ENCODE measurements around the gene PRDM16. TPM values are rescaled to one million over a fixed set of nuclear protein-coding genes. Genes with fewer than 3 reads are reported as not detected.

The PRDM16 gene
- total and polyA plus RNA-seq, 2 donors (not counting 1 experiment from before 2014, with no cell fraction given), result 0.03 to 0.12 TPM

DNA sequence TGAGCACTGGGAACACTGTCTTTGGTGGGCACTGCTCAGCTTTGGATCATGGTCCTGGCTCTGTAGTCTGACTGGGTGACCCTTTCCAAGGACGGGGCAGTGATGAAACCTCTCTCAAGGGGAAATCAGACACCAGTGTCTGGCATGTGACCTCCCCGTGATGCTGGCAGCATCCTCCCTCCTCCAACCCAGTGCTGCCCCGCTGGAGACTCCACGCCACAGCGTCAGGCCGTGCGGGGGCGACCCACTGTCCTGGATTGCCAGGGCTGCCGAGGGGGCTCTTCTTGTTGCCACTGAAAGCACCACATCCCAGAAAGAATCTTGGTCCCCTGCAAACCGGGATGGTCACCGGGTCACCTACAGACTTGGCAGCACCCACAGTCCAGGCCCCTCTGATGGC lies 239.1 kb downstream of the PRDM16 start:
- H3K4me2 ChIP-seq (replicated peaks; ENCODE audit: low read depth, low read length, poor library complexity, severe bottlenecking), result no peak overlapping the region
- H4K20me1 ChIP-seq (ENCODE audit: control insufficient read depth, insufficient read depth, low read length, poor library complexity, severe bottlenecking), result no peaks in the 10 kb centered on the region
- H3K27ac ChIP-seq (ENCODE audit: low read length in 2 of 2), result no peak overlapping the region
- peaks cover 0 to 12% (median 2%) of the 10 kb centered on the region in 4 experiments for H3K27me3 ChIP-seq (replicated peaks in 1 of 4; ENCODE audit: control extremely low read depth in 1 of 4, control insufficient read depth in 3 of 4, insufficient read depth in 4 of 4, low read length in 3 of 4)
- no peak overlapping the region for H3K4me3 Mint-ChIP-seq
- TF ChIP-seq EZH2 (IDR thresholded peaks at IDR 0.05; ENCODE audit: borderline replicate concordance, insufficient read depth, low read depth, low read length, poor library complexity, severe bottlenecking), result no peak
- TF ChIP-seq, protein P1, sequence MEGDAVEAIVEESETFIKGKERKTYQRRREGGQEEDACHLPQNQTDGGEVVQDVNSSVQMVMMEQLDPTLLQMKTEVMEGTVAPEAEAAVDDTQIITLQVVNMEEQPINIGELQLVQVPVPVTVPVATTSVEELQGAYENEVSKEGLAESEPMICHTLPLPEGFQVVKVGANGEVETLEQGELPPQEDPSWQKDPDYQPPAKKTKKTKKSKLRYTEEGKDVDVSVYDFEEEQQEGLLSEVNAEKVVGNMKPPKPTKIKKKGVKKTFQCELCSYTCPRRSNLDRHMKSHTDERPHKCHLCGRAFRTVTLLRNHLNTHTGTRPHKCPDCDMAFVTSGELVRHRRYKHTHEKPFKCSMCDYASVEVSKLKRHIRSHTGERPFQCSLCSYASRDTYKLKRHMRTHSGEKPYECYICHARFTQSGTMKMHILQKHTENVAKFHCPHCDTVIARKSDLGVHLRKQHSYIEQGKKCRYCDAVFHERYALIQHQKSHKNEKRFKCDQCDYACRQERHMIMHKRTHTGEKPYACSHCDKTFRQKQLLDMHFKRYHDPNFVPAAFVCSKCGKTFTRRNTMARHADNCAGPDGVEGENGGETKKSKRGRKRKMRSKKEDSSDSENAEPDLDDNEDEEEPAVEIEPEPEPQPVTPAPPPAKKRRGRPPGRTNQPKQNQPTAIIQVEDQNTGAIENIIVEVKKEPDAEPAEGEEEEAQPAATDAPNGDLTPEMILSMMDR (IDR thresholded peaks at IDR 0.05), result no peak
- no peak for ATAC-seq (ENCODE audit: low read depth)
- no peaks in the 10 kb centered on the region for H3K9me3 Mint-ChIP-seq (ENCODE audit: insufficient read depth)
- no peak overlapping the region for H3K9ac ChIP-seq (ENCODE audit: low read length)
- ChIA-PET CTCF (no interaction called here), POLR2A (no interaction called here)
- H2AFZ ChIP-seq (ENCODE audit: insufficient read depth, low read depth, low read length, poor library complexity, severe bottlenecking), result no peak overlapping the region
- H3K27me3 Mint-ChIP-seq, result peaks cover 18% of the 10 kb centered on the region
- intact Hi-C loops (cut with micrococcal nuclease), result no loop called here
- H3K4me1 ChIP-seq (ENCODE audit: control insufficient read depth in 2 of 2, insufficient read depth in 2 of 2, low read length in 2 of 2), result no peaks in the 10 kb centered on the region
- H3K4me3 ChIP-seq (ENCODE audit: control extremely low read depth in 1 of 5, extremely low read depth in 1 of 5, insufficient read depth in 1 of 5, low read depth in 2 of 5, low read length in 4 of 5), result no peak overlapping the region
- H3K4me1 Mint-ChIP-seq, result peaks cover 8% of the 10 kb centered on the region
- H3K79me2 ChIP-seq (ENCODE audit: control insufficient read depth, insufficient read depth, low read length), result no peaks in the 10 kb centered on the region
- H3K9me3 ChIP-seq (ENCODE audit: control extremely low read depth in 1 of 3, control insufficient read depth in 2 of 3, insufficient read depth in 1 of 3, low read length in 2 of 3), result peaks cover 0 to 6% (median 0%) of the 10 kb centered on the region in 3 donors
- no peak overlapping the region for H3K27ac Mint-ChIP-seq
- 94% methylated on average over 11 of the region's 11 CpGs for WGBS (ENCODE audit: insufficient coverage)
- no peak for DNase-seq
- no peaks in the 10 kb centered on the region for H3K36me3 ChIP-seq (replicated peaks in 1 of 2; ENCODE audit: control extremely low read depth in 1 of 2, control insufficient read depth in 1 of 2, extremely low read depth in 1 of 2, insufficient read depth in 2 of 2, low read length in 1 of 2)

DNA sequence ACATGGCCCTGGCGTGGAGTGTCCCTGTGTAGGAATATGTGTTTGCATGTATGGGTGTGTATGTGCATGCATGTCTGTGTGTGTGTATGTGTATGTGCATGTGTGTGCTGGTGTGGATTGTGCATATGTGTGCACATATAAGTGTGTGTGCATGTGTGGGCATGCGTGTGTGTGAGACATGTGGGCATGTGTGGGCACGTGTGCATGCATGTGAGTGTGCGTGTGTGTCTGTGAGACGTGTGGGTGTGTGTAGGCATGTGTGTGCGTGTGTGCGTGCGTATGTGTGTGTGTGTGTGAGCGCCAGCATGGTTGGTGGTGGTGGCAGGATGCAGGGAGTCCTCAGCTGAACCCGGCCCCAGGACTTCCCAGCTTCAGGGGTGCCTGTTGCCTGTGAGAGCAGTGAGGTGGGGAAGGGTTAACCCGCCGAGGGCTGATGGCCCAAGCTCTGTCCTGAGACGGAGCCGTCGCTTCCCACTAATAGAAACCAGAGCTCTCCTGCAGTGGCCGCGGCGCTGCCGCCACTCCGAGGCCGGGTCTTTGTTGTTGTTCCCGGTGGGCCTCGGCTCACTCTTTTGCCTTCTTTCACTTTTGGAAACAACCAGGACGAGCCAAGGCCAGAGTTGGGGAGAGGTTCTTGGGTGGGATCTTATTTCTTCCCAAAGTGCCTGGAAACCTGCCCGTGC lies 241.9 kb downstream of the PRDM16 start:
- peaks cover 18% of the 10 kb centered on the region for H3K27me3 Mint-ChIP-seq
- H3K4me1 Mint-ChIP-seq, result peaks cover 8% of the 10 kb centered on the region
- no peak for TF ChIP-seq EZH2 (IDR thresholded peaks at IDR 0.05; ENCODE audit: borderline replicate concordance, insufficient read depth, low read depth, low read length, poor library complexity, severe bottlenecking)
- Histone ChIP-seq H3K27ac (ENCODE audit: low read length in 2 of 2) (no peak overlapping the region), H3K9ac (ENCODE audit: low read length) (no peak overlapping the region), H3K27me3 (replicated peaks in 1 of 4; ENCODE audit: control extremely low read depth in 1 of 4, control insufficient read depth in 3 of 4, insufficient read depth in 4 of 4, low read length in 3 of 4) (peaks cover 0 to 12% (median 2%) of the 10 kb centered on the region in 4 experiments), H2AFZ (ENCODE audit: insufficient read depth, low read depth, low read length, poor library complexity, severe bottlenecking) (no peak overlapping the region), H3K79me2 (ENCODE audit: control insufficient read depth, insufficient read depth, low read length) (no peaks in the 10 kb centered on the region), H3K4me3 (ENCODE audit: control extremely low read depth in 1 of 5, extremely low read depth in 1 of 5, insufficient read depth in 1 of 5, low read depth in 2 of 5, low read length in 4 of 5) (no peak overlapping the region), H3K9me3 (ENCODE audit: control extremely low read depth in 1 of 3, control insufficient read depth in 2 of 3, insufficient read depth in 1 of 3, low read length in 2 of 3) (peaks cover 0 to 10% (median 0%) of the 10 kb centered on the region in 3 donors), H4K20me1 (ENCODE audit: control insufficient read depth, insufficient read depth, low read length, poor library complexity, severe bottlenecking) (no peaks in the 10 kb centered on the region), H3K36me3 (replicated peaks in 1 of 2; ENCODE audit: control extremely low read depth in 1 of 2, control insufficient read depth in 1 of 2, extremely low read depth in 1 of 2, insufficient read depth in 2 of 2, low read length in 1 of 2) (no peaks in the 10 kb centered on the region), H3K4me1 (ENCODE audit: control insufficient read depth in 2 of 2, insufficient read depth in 2 of 2, low read length in 2 of 2) (no peaks in the 10 kb centered on the region), H3K4me2 (replicated peaks; ENCODE audit: low read depth, low read length, poor library complexity, severe bottlenecking) (no peak overlapping the region)
- intact Hi-C loops (cut with micrococcal nuclease), result no loop called here
- CTCF ChIA-PET, result no interaction called here
- no peak overlapping the region for H3K27ac Mint-ChIP-seq
- 97% methylated on average over 21 of the region's 25 CpGs for WGBS (ENCODE audit: insufficient coverage)
- DNase-seq (no peak), ATAC-seq (ENCODE audit: low read depth) (no peak)
- no peaks in the 10 kb centered on the region for H3K9me3 Mint-ChIP-seq (ENCODE audit: insufficient read depth)
- no peak overlapping the region for H3K4me3 Mint-ChIP-seq
- POLR2A ChIA-PET, result no interaction called here
